GM12873 (cell line): Measurements from ENCODE around the gene ANO6.

ENCODE experiments used
- TF ChIP-seq, protein P1 (sequence below): IDR thresholded peaks from 2 replicates; pipeline ENCODE4 v1.5.1; 2012; ENCODE audit warnings: low read depth, mild to moderate bottlenecking, moderate library complexity, low read length, control low read depth; ENCODE audit not compliant: insufficient read depth; ENCODE audit errors: missing control alignments

The ANO6 gene

DNA sequence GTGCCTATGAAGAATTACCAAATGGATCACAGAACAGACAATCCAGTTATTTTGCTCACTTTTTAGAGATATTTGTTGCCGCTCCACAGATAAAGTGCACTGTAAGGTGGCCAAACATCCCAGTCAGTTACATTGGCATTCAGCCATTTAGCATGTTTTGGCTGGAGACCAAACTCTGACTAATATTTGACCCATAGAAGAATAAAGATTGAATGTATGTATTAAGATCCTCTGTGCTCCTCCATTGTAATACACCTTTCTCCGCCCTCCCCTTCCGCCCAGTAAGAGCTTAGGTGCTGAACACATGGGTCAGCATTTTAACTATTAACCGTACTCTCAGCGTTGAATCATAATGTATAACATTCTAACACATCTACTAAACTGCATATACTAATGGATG is 163.4 kb downstream of the ANO6 start:
- TF ChIP-seq, protein P1, sequence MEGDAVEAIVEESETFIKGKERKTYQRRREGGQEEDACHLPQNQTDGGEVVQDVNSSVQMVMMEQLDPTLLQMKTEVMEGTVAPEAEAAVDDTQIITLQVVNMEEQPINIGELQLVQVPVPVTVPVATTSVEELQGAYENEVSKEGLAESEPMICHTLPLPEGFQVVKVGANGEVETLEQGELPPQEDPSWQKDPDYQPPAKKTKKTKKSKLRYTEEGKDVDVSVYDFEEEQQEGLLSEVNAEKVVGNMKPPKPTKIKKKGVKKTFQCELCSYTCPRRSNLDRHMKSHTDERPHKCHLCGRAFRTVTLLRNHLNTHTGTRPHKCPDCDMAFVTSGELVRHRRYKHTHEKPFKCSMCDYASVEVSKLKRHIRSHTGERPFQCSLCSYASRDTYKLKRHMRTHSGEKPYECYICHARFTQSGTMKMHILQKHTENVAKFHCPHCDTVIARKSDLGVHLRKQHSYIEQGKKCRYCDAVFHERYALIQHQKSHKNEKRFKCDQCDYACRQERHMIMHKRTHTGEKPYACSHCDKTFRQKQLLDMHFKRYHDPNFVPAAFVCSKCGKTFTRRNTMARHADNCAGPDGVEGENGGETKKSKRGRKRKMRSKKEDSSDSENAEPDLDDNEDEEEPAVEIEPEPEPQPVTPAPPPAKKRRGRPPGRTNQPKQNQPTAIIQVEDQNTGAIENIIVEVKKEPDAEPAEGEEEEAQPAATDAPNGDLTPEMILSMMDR: no peak

DNA sequence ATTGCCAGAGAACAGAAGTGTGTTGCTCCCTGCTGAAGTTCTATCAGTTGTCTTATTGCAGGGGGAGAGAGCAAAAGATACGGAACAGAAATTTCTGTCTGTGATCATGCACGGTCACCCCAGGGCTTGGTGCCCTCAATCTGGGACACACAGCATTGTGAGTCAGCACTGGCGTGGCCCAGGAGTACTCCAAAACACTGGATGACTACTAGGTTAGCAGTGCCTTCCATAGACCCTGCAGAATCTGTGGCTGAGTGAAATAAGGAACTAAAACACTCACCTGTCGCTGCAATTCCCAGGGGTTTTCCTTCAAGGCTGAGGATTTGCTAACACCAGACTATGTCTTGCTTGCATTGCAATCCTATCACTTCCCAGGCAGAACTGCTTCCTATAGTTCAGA is 165.5 kb downstream of the ANO6 start:
- TF ChIP-seq, protein P1: no peak

DNA sequence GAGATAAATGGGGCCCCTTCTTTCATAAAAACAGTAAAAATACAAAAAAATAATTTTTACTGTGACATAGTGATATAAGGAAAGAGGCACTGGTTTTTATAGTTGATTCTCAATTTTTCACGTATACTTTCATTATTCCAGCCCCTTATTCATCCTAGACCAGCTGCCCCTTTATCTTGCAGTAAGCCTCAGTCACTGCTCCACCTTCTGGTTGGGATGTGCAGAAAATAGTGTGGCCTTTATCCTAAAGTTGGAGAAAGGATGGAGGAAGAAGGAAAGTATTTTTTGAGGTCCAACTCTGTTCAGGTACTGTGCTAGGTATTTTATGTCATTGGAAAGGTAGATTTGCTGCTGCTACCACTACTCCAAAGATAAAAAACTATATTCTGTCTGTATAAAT is 172.7 kb downstream of the ANO6 start:
- TF ChIP-seq, protein P1: peak; percentile 34

DNA sequence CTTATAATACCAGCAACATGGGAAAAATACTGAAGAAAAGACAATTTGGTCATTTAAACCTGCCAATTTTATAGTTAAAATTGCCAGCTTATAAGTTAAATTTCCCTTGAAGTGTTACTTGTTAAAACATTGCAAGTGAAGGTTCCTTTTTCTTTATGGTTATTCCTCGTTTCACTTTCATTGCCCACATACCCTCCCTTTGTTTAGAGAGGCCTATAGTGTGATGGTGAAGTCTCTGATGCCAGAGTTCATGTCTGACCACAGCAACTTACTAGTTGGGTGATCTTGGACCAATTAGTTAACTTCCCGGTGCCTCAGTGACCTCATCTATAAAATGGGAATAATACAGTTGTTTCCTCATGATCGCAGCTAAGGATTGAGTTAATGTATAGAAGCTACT is 173.5 kb downstream of the ANO6 start:
- TF ChIP-seq, protein P1: no peak

DNA sequence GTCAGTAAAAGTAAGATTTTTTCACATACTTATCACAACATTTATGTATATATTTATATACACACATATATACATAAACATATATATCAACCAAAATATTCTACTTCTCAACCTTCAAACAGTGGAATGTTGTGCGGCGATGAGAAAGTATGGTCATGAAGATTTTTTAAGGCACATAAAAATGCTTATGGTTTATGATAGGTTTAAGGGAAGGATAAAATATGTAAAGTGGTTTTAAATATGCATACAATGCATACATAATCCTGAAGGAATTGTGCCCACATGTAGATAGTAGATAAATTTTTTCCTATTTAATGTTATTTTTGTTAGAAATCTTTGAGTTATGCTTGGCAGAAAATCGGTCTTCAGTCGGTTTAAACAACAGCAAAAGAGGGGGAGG is 182.7 kb downstream of the ANO6 start:
- TF ChIP-seq, protein P1: no peak

DNA sequence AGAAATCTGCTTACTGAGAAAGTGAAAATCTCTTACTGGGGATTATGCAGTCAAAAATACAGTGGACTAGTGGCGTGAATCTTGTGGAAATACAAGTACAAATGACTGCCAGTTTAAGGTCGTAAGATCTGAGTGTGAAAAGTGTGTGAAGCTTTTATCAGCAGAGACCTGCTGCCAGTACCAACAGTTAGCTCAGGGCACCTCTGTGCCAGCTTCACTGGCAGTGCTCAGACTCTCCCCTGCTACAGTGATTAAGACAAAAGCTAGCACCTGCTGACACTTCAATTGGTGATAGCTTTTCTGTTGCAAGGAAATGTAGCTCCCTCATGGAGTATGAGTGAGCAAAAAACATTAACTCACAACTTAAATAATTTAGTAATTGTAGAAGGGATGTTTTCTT is 185.1 kb downstream of the ANO6 start:
- TF ChIP-seq, protein P1: no peak

DNA sequence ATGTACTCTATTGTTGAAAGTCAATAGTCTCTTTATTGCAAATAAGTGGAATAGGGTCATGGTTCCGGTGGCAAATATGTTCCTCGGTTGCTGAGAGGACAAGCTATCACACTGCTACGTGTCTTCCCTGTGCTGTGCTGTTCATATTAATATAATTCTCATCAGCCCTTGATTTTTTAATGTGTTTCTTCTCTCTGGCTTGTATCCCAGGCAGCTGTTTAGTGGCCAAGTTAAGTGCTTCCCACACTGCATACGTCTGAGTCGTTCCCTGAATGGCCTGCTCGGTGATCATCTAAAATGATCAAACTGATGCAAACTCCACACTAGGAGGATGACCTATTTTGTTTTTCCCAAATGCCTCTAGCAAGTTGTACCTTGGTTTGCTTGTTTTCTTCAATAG is 186.4 kb downstream of the ANO6 start:
- TF ChIP-seq, protein P1: no peak
